Neuronal stem cell (in vitro differentiated cells): Measurements from ENCODE around the gene CHTOP.

Source experiments
- DNase-seq: peaks from one replicate; pipeline ENCODE4 v3.0.0-alpha.2; 2013; ENCODE audit warnings: low spot score
- H2AFZ ChIP-seq: one replicate; pipeline ENCODE4 v1.6.1; 2013; ENCODE audit warnings: mild to moderate bottlenecking, low read length, inconsistent platforms
- H2AK5ac ChIP-seq: 2 replicates; pipeline ENCODE4 v1.6.1; 2013; ENCODE audit warnings: low read depth, mild to moderate bottlenecking, inconsistent platforms, low read length, moderate library complexity, mixed read lengths
- H2BK120ac ChIP-seq: 2 replicates; pipeline ENCODE4 v1.6.1; 2013; ENCODE audit warnings: low read depth, mild to moderate bottlenecking, inconsistent platforms, low read length, moderate library complexity, mixed read lengths
- H2BK12ac ChIP-seq: one replicate; pipeline ENCODE4 v1.6.1; 2013; ENCODE audit warnings: low read length, inconsistent platforms
- H2BK15ac ChIP-seq: 2 replicates; pipeline ENCODE4 v1.6.1; 2013; ENCODE audit warnings: mild to moderate bottlenecking, low read length, inconsistent platforms, mixed read lengths
- H2BK5ac ChIP-seq: one replicate; pipeline ENCODE4 v1.6.1; 2013; ENCODE audit warnings: inconsistent platforms, mild to moderate bottlenecking, low read length, moderate library complexity
- H3K14ac ChIP-seq: one replicate; pipeline ENCODE4 v1.6.1; 2013; ENCODE audit warnings: low read length, inconsistent platforms
- H3K18ac ChIP-seq: 2 replicates; pipeline ENCODE4 v1.6.1; 2013; ENCODE audit warnings: low read length, inconsistent platforms
- H3K23ac ChIP-seq: 2 replicates; pipeline ENCODE4 v1.6.1; 2013; ENCODE audit warnings: low read depth, mild to moderate bottlenecking, mixed read lengths, low read length, inconsistent platforms; ENCODE audit not compliant: poor library complexity
- H3K27ac ChIP-seq: replicated peaks from 3 replicates; pipeline ENCODE4 v1.5.1; 2013; ENCODE audit warnings: low read length, inconsistent platforms
- H3K27me3 ChIP-seq, 3 experiments: 2 replicates each; pipeline ENCODE4 v1.6.1; 2013; ENCODE audit warnings: low read length in 3 of 3, mild to moderate bottlenecking in 2 of 3, inconsistent platforms in 1 of 3, low read depth in 1 of 3, mixed read lengths in 1 of 3, moderate library complexity in 1 of 3; ENCODE audit not compliant: control insufficient read depth in 3 of 3, insufficient read depth in 3 of 3
- H3K36me3 ChIP-seq, 2 donors: replicated peaks in 1 of 2; 2 replicates each; pipeline ENCODE4 v1.6.1; 2013; ENCODE audit warnings: low read length in 2 of 2; ENCODE audit not compliant: control insufficient read depth in 2 of 2, insufficient read depth in 2 of 2
- H3K4ac ChIP-seq: 2 replicates; pipeline ENCODE4 v1.6.1; 2013; ENCODE audit warnings: inconsistent platforms, mild to moderate bottlenecking, low read length, moderate library complexity
- H3K4me1 ChIP-seq, 2 donors: 1 replicate in 1 of 2; 2 replicates in 1 of 2; pipeline ENCODE4 v1.6.1; 2013; ENCODE audit warnings: low read length in 2 of 2, low read depth in 1 of 2; ENCODE audit not compliant: control insufficient read depth in 2 of 2, insufficient read depth in 1 of 2
- H3K4me2 ChIP-seq: one replicate; pipeline ENCODE4 v1.6.1; 2013; ENCODE audit warnings: mild to moderate bottlenecking, low read length, inconsistent platforms; ENCODE audit not compliant: insufficient read depth, poor library complexity, severe bottlenecking
- H3K4me3 ChIP-seq, 2 donors: 2 replicates each; pipeline ENCODE4 v1.5.1; 2013; ENCODE audit warnings: low read length in 2 of 2, mild to moderate bottlenecking in 2 of 2, inconsistent platforms in 1 of 2, moderate library complexity in 1 of 2
- H3K79me1 ChIP-seq: one replicate; pipeline ENCODE4 v1.6.1; 2013; ENCODE audit warnings: low read depth, mild to moderate bottlenecking, inconsistent platforms, low read length, moderate library complexity
- H3K9ac ChIP-seq: one replicate; pipeline ENCODE4 v1.6.1; 2013; ENCODE audit warnings: mild to moderate bottlenecking, low read depth, low read length, inconsistent platforms; ENCODE audit not compliant: poor library complexity
- H3K9me3 ChIP-seq, 2 donors: replicated peaks in 1 of 2; 2 replicates each; pipeline versions ENCODE3 to v1.6.1; 2013; ENCODE audit warnings: low read length in 2 of 2, mild to moderate bottlenecking in 2 of 2, inconsistent platforms in 1 of 2, low read depth in 1 of 2, mixed read lengths in 1 of 2, moderate library complexity in 1 of 2; ENCODE audit not compliant: control insufficient read depth in 2 of 2, insufficient read depth in 1 of 2
- H4K8ac ChIP-seq: one replicate; pipeline ENCODE4 v1.6.1; 2013; ENCODE audit warnings: low read depth, mild to moderate bottlenecking, inconsistent platforms, low read length, moderate library complexity
- H4K91ac ChIP-seq: one replicate; pipeline ENCODE4 v1.6.1; 2013; ENCODE audit warnings: low read length, low read depth, mild to moderate bottlenecking, inconsistent platforms; ENCODE audit not compliant: poor library complexity
- WGBS, 2 donors: extraction: QIAGEN DNeasy Blood & Tissue Kit; methylation state at CpG; one replicate each; pipeline ENCODE4 v1.1.7; 2013; ENCODE audit warnings: missing lambda C conversion rate in 2 of 2, mixed read lengths in 1 of 2; ENCODE audit not compliant: insufficient read length in 2 of 2, insufficient replicate concordance in 1 of 2; ENCODE audit errors: extremely low coverage in 2 of 2; 5-methylcytosine and 5-hydroxymethylcytosine counted together

The CHTOP gene

DNA sequence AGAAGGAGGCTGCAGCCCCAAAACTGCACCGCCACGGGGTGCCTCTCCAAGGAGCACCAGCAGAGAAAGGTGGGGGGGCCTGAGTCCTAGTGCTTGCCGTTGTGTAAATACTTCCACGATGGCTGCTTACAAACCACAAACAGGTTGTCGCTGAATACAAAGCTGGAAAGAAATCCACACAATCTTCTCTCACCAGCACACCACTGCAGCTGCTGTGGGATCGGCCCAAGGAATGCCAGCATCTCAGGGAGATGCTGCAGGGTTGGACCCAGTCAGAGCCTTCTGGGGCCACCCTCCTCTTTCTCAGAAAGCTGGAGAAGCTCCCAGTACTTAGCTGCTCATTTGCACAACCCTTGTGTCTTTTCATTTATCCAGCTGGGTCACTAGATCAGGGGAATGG is 14.7 kb upstream of the CHTOP start:
- DNase-seq: no peak
- WGBS, 2 donors: no CpG with 5 or more reads among the region's 6 CpGs
- H2AK5ac ChIP-seq: no peak overlapping the region
- no peak overlapping the region for H3K9ac ChIP-seq
- no peak overlapping the region for H3K4me3 ChIP-seq
- no peak overlapping the region for H2BK120ac ChIP-seq
- no peak overlapping the region for H3K18ac ChIP-seq
- no peak overlapping the region for H2BK12ac ChIP-seq
- no peak overlapping the region for H3K14ac ChIP-seq
- no peak overlapping the region for H3K27ac ChIP-seq
- H4K91ac ChIP-seq: no peak overlapping the region
- H2BK15ac ChIP-seq: no peak overlapping the region
- H3K4me1 ChIP-seq: no peaks in the 10 kb centered on the region
- no peak overlapping the region for H3K4me2 ChIP-seq
- H2AFZ ChIP-seq: no peak overlapping the region
- no peak overlapping the region for H3K23ac ChIP-seq
- no peak overlapping the region for H3K4ac ChIP-seq
- no peak overlapping the region for H4K8ac ChIP-seq
- H2BK5ac ChIP-seq: no peak overlapping the region
- H3K79me1 ChIP-seq: no peaks in the 10 kb centered on the region
- peaks cover 4 to 39% of the 10 kb centered on the region in 2 donors for H3K36me3 ChIP-seq
- no peaks in the 10 kb centered on the region for H3K27me3 ChIP-seq
- H3K9me3 ChIP-seq: no peaks in the 10 kb centered on the region

DNA sequence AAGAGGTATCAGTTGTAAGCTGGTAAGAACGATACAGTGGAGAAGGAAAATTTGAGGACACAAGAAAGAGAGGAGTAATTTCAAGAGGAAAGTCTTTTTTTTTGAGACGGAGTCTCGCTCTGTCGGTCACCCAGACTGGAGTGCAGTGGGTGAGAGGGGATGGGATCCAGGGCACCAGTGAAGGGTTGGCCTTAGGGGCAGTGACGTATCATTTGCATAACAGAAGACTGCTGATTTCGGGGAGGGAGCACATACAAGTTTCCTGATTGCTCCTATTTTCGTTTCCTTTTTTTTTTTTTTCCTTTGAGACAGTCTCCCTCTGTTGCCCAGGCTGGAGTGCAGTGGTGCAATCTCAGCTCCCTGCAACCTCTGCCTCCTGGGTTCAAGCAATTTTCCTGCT is 10.8 kb upstream of the CHTOP start:
- H2BK15ac ChIP-seq: no peak overlapping the region
- H3K23ac ChIP-seq: no peak overlapping the region
- DNase-seq: no peak
- peaks cover 4 to 50% of the 10 kb centered on the region in 2 donors for H3K36me3 ChIP-seq
- no peaks in the 10 kb centered on the region for H3K27me3 ChIP-seq
- H3K18ac ChIP-seq: no peak overlapping the region
- H3K79me1 ChIP-seq: peaks cover 3% of the 10 kb centered on the region
- H3K4me2 ChIP-seq: no peak overlapping the region
- H3K4me3 ChIP-seq: no peak overlapping the region
- no peak overlapping the region for H2BK5ac ChIP-seq
- no peaks in the 10 kb centered on the region for H3K9me3 ChIP-seq
- H4K8ac ChIP-seq: no peak overlapping the region
- H3K4ac ChIP-seq: no peak overlapping the region
- H3K4me1 ChIP-seq: peaks cover 10 to 11% of the 10 kb centered on the region in 2 donors
- H3K14ac ChIP-seq: no peak overlapping the region
- H2BK120ac ChIP-seq: no peak overlapping the region
- H3K9ac ChIP-seq: no peak overlapping the region
- no peak overlapping the region for H2AFZ ChIP-seq
- no CpG with 5 or more reads among the region's 7 CpGs for WGBS, 2 donors
- no peak overlapping the region for H2BK12ac ChIP-seq
- H3K27ac ChIP-seq: no peak overlapping the region
- no peak overlapping the region for H4K91ac ChIP-seq
- no peak overlapping the region for H2AK5ac ChIP-seq

DNA sequence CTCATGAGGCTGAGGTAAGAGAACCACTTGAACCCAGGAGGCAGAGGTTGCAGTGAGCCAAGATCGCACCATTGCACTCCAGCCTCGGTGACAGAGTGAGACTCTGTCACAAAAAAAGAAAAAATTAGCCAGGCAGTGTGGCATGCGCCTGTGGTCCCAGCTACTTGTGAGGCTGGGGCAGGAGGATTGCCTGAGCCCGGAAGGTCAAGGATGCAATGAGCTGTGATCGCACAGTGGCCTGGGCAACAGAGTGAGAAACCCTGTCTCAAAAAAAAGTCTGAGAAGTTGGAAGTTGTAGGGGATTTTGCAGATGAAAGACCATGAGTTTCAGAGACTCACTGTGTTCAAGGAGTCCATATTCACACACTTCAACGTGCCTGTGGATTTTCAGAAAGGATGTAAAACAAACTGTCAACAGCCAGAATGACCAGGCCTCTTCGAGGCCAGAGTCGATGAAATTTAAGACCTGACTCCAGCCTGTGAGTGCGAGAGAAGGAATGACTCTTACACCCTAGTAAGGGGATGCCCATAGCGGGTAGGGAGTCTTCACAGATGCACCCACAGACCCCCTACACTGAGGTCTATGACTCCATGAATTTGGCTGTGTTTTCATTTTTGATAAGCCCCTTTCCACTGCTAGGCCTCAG is 8.8 kb upstream of the CHTOP start:
- no peak overlapping the region for H3K23ac ChIP-seq
- no peak overlapping the region for H3K9ac ChIP-seq
- H4K91ac ChIP-seq: no peak overlapping the region
- no peak overlapping the region for H3K27ac ChIP-seq
- H3K14ac ChIP-seq: no peak overlapping the region
- no peak overlapping the region for H2BK120ac ChIP-seq
- H3K9me3 ChIP-seq: no peaks in the 10 kb centered on the region
- no peak overlapping the region for H2AK5ac ChIP-seq
- no peak overlapping the region for H2BK5ac ChIP-seq
- peaks cover 3% of the 10 kb centered on the region for H3K79me1 ChIP-seq
- H3K4me3 ChIP-seq: no peak overlapping the region
- H3K18ac ChIP-seq: no peak overlapping the region
- H3K4ac ChIP-seq: no peak overlapping the region
- peaks cover 0 to 35% of the 10 kb centered on the region in 2 donors for H3K36me3 ChIP-seq
- no peak overlapping the region for H2BK12ac ChIP-seq
- H4K8ac ChIP-seq: no peak overlapping the region
- no peak overlapping the region for H2AFZ ChIP-seq
- no CpG with 5 or more reads among the region's 10 CpGs for whole genome bisulfite sequencing, 2 donors
- H3K4me2 ChIP-seq: no peak overlapping the region
- H3K4me1 ChIP-seq: peaks cover 12 to 13% of the 10 kb centered on the region in 2 donors
- no peak overlapping the region for H2BK15ac ChIP-seq
- no peaks in the 10 kb centered on the region for H3K27me3 ChIP-seq
- DNase-seq: no peak

DNA sequence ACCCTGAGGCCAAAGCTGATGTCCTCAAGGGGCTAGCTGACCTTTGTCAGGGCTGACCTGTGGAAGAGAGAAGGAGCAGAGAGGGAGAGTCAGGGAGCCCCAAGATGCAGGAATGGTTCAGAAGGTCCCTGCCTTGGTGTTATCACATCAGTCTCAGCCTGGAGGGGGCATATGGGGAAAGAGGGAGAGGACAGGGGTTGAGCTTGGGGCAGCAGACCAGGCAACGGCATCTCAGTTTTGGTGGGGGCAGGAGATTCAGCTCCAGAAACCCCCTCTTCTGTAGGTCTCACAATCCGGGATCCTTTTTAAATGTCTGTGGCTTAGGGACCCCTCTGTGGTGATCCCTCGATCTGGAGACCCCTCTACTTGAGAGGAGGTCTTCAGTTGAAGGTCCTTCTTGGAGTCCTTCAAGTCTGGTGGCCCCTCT is 7.4 kb upstream of the CHTOP start:
- no CpG with 5 or more reads among the region's 3 CpGs for WGBS, 2 donors
- H3K23ac ChIP-seq: no peak overlapping the region

More for the DNA sequence above, 7.4 kb upstream of the CHTOP start:
- peak overlapping the region; percentile 12 for H3K14ac ChIP-seq
- peak overlapping the region; percentile 97 for H3K18ac ChIP-seq
- peak overlapping the region; percentile 29 for H4K8ac ChIP-seq
- H2BK15ac ChIP-seq: peak overlapping the region; percentile 78
- H2AFZ ChIP-seq: peak overlapping the region; percentile 88
- peak overlapping the region; percentile 58 for H3K4ac ChIP-seq
- no peak overlapping the region for H3K9ac ChIP-seq
- H2AK5ac ChIP-seq: peak overlapping the region; percentile 82
- no peak overlapping the region for H2BK5ac ChIP-seq
- peaks cover 0 to 27% of the 10 kb centered on the region in 2 donors for H3K36me3 ChIP-seq
- H3K4me2 ChIP-seq: peak overlapping the region; percentile 79
- no peaks in the 10 kb centered on the region for H3K9me3 ChIP-seq
- peaks cover 3% of the 10 kb centered on the region for H3K79me1 ChIP-seq
- no peaks in the 10 kb centered on the region for H3K27me3 ChIP-seq
- H3K4me1 ChIP-seq: peaks cover 12 to 13% of the 10 kb centered on the region in 2 donors
- peak overlapping the region; percentile 77 for H2BK120ac ChIP-seq
- no peak for DNase-seq
- H4K91ac ChIP-seq: no peak overlapping the region
- no peak overlapping the region for H3K27ac ChIP-seq
- H3K4me3 ChIP-seq: peak overlapping the region in 1 of 2 donors; percentile 59
- H2BK12ac ChIP-seq: peak overlapping the region; percentile 68
